NT2/D1 (cell line): Measurements from ENCODE around the gene TTBK2.

Experiments used
- DNase-seq: peaks from one replicate; pipeline ENCODE4 v3.0.0-alpha.2; 2011; ENCODE audit warnings: low read depth, low spot score
- H3K27me3 ChIP-seq: 2 replicates; pipeline ENCODE4 v1.6.0; 2011; ENCODE audit warnings: mild to moderate bottlenecking; ENCODE audit not compliant: insufficient read length, insufficient read depth
- H3K36me3 ChIP-seq: 2 replicates; pipeline ENCODE4 v1.6.1; 2011; ENCODE audit warnings: mild to moderate bottlenecking, low read length, mixed read lengths; ENCODE audit not compliant: insufficient read depth, insufficient read length
- H3K4me1 ChIP-seq: 2 replicates; pipeline ENCODE4 v1.5.1; 2011; ENCODE audit not compliant: insufficient read depth, insufficient read length
- H3K4me3 ChIP-seq: 2 replicates; pipeline ENCODE4 v1.5.1; 2011; ENCODE audit warnings: low read depth; ENCODE audit not compliant: insufficient read length
- H3K9ac ChIP-seq: 2 replicates; pipeline ENCODE4 v1.6.0; 2011; ENCODE audit warnings: low read depth; ENCODE audit not compliant: insufficient read length
- H3K9me3 ChIP-seq: 2 replicates; pipeline ENCODE4 v1.5.1; 2011; ENCODE audit warnings: mild to moderate bottlenecking, low read length; ENCODE audit not compliant: insufficient read depth
- SUZ12 ChIP-seq: IDR thresholded peaks from 2 replicates; pipeline ENCODE4 v1.6.1; 2011; ENCODE audit not compliant: insufficient read length, insufficient read depth; ENCODE audit errors: extremely low read depth
- YY1 ChIP-seq: IDR thresholded peaks from 2 replicates; pipeline ENCODE4 v1.6.1; 2011; ENCODE audit not compliant: insufficient read length, insufficient read depth
- ZNF274 ChIP-seq: IDR thresholded peaks from 2 replicates; pipeline ENCODE4 v1.6.1; 2011; ENCODE audit warnings: mild to moderate bottlenecking, low read depth, low read length

Gene TTBK2

GRCh38 chr15:42736793-42737528 lies 183.6 kb downstream of the TTBK2 start, which contains the start of gene CDAN1:
TSS of gene CDAN1 (minus strand) at chr15:42737128. CDS start at chr15:42737102, 26 bp downstream.
- Histone ChIP-seq H3K27me3 (no peaks in the 10 kb centered on the region), H3K9ac (peak within 1 kb of the TSS; percentile 94), H3K4me1 (no peaks in the 10 kb centered on the region), H3K36me3 (peaks cover 37% of the 10 kb centered on the region), H3K4me3 (peak within 1 kb of the TSS; percentile 81), H3K9me3 (no peaks in the 10 kb centered on the region)
- DNase-seq = peak; percentile 43
- no peak for TF ChIP-seq ZNF274
- TF ChIP-seq SUZ12 = no peak
- TF ChIP-seq YY1 = no peak

- Histone ChIP-seq H3K9me3 (no peaks in the 10 kb centered on the region), H3K36me3 (peaks cover 44% of the 10 kb centered on the region), H3K4me3 (peak overlapping the region; percentile 81), H3K4me1 (no peaks in the 10 kb centered on the region), H3K9ac (peak overlapping the region; percentile 94), H3K27me3 (no peaks in the 10 kb centered on the region)
- TF ChIP-seq ZNF274 (no peak), SUZ12 (no peak), YY1 (no peak)
- DNase-seq = no peak
These were observed 184.3 kb downstream of the TTBK2 start for GRCh38 chr15:42736178-42736792.

GRCh38 chr15:42735382-42736165 lies 185.0 kb downstream of the TTBK2 start:
- Histone ChIP-seq H3K4me1 (peaks cover 2% of the 10 kb centered on the region), H3K27me3 (no peaks in the 10 kb centered on the region), H3K9me3 (no peaks in the 10 kb centered on the region), H3K9ac (peak overlapping the region; percentile 94), H3K36me3 (peaks cover 51% of the 10 kb centered on the region), H3K4me3 (peak overlapping the region; percentile 81)
- TF ChIP-seq SUZ12 (no peak), ZNF274 (no peak), YY1 (no peak)
- no peak for DNase-seq

GRCh38 chr15:42734076-42734672 lies 186.4 kb downstream of the TTBK2 start:
- no peaks in the 10 kb centered on the region for H3K27me3 ChIP-seq

GRCh38 chr15:42733027-42733426 lies 187.6 kb downstream of the TTBK2 start:
- no peak overlapping the region for H3K4me3 ChIP-seq
- H3K36me3 ChIP-seq = peaks cover 73% of the 10 kb centered on the region
- H3K9ac ChIP-seq = no peak overlapping the region
- H3K9me3 ChIP-seq = no peaks in the 10 kb centered on the region
- H3K4me1 ChIP-seq = peaks cover 11% of the 10 kb centered on the region
- no peaks in the 10 kb centered on the region for H3K27me3 ChIP-seq
- DNase-seq = no peak
- no peak for TF ChIP-seq YY1
- no peak for TF ChIP-seq SUZ12
- TF ChIP-seq ZNF274 = no peak

More at GRCh38 chr15:42734076-42734672, 186.4 kb downstream of the TTBK2 start:
- Histone ChIP-seq H3K4me1 (peaks cover 7% of the 10 kb centered on the region), H3K9ac (no peak overlapping the region), H3K4me3 (no peak overlapping the region), H3K36me3 (peaks cover 63% of the 10 kb centered on the region), H3K9me3 (no peaks in the 10 kb centered on the region)
- TF ChIP-seq ZNF274 (no peak), YY1 (no peak), SUZ12 (no peak)
- no peak for DNase-seq

- Histone ChIP-seq H3K4me3 (no peak overlapping the region), H3K9ac (no peak overlapping the region), H3K4me1 (peaks cover 11% of the 10 kb centered on the region), H3K9me3 (no peaks in the 10 kb centered on the region), H3K36me3 (peaks cover 79% of the 10 kb centered on the region), H3K27me3 (no peaks in the 10 kb centered on the region)
- TF ChIP-seq SUZ12 (no peak), YY1 (no peak), ZNF274 (no peak)
- DNase-seq = no peak
These were observed 188.3 kb downstream of the TTBK2 start for GRCh38 chr15:42732095-42732827.
